OCI-LY7 (cell line): Measurements from ENCODE around the gene LPIN1. TPM values are rescaled to one million over a fixed set of nuclear protein-coding genes. Genes with fewer than 3 reads are reported as not detected.

Experiments used
- BruUV-seq: library from RNA; stranded (reverse); fragments of 400-500 nt; replicated peaks from 2 replicates; lab custom pipeline; 2021; lab: Mats Ljungman, UMichigan
- CTCF ChIA-PET: fragments of 300-600 bp; sonication (Branson Sonifier 250); formaldehyde crosslinking; loops from one replicate; lab custom pipeline; 2022; ENCODE audit warnings: antibody characterized with exemption; ENCODE audit not compliant: unreplicated experiment; lab: Charles Lee
- POLR2A ChIA-PET: fragments of 300-600 bp; sonication (Branson Sonifier 250); formaldehyde crosslinking; loops from one replicate; lab custom pipeline; 2022; ENCODE audit warnings: antibody characterized with exemption; lab: Charles Lee
- DNase-seq: peaks from one replicate; pipeline ENCODE4 v3.0.0-alpha.2; 2015; ENCODE audit warnings: low spot score
- H2AFZ ChIP-seq: fragments of 200-600 bp; sonication (generic), shearing (Covaris generic); 2 replicates; pipeline ENCODE4 v1.6.1; 2014; ENCODE audit warnings: mild to moderate bottlenecking, antibody characterized with exemption, low read length, moderate library complexity
- H3K27ac ChIP-seq: fragments of 200-600 bp; sonication (generic); 2 replicates; pipeline ENCODE4 v1.5.1; 2014; ENCODE audit warnings: mixed run types, low read depth, mild to moderate bottlenecking, moderate library complexity, low read length, inconsistent platforms; ENCODE audit not compliant: poor library complexity, severe bottlenecking
- H3K36me3 ChIP-seq: fragments of 200-600 bp; sonication (generic); 2 replicates; pipeline ENCODE4 v1.6.1; 2014; ENCODE audit warnings: mild to moderate bottlenecking, antibody characterized with exemption, low read length, moderate library complexity, mixed read lengths; ENCODE audit not compliant: insufficient read depth
- H3K4me1 ChIP-seq: fragments of 200-600 bp; sonication (generic); 2 replicates; pipeline ENCODE4 v1.5.1; 2014; ENCODE audit warnings: mild to moderate bottlenecking, low read length; ENCODE audit not compliant: insufficient read depth, poor library complexity, severe bottlenecking
- H3K4me2 ChIP-seq: fragments of 200-600 bp; sonication (generic); 2 replicates; pipeline ENCODE4 v1.6.1; 2014; ENCODE audit warnings: mild to moderate bottlenecking, low read length
- H3K4me3 ChIP-seq: fragments of 200-600 bp; sonication (generic); 2 replicates; pipeline ENCODE4 v1.5.1; 2014; ENCODE audit warnings: mild to moderate bottlenecking, low read depth, low read length; ENCODE audit not compliant: poor library complexity, severe bottlenecking
- H3K79me2 ChIP-seq: fragments of 200-600 bp; sonication (generic); 2 replicates; pipeline ENCODE4 v1.6.1; 2016; ENCODE audit warnings: low read depth, mild to moderate bottlenecking, low read length, moderate library complexity, mixed read lengths; ENCODE audit not compliant: insufficient read depth
- H3K9me2 ChIP-seq: fragments of 200-600 bp; sonication (generic); 2 replicates; pipeline ENCODE4 v1.6.1; 2016; ENCODE audit warnings: mild to moderate bottlenecking, low read length, mixed read lengths; ENCODE audit not compliant: insufficient read depth
- H3K9me3 ChIP-seq: fragments of 200-600 bp; sonication (generic); 2 replicates; pipeline ENCODE4 v1.6.1; 2014; ENCODE audit warnings: mild to moderate bottlenecking, mixed run types, low read length, mixed read lengths
- H4K20me1 ChIP-seq: fragments of 200-600 bp; sonication (generic); 2 replicates; pipeline ENCODE4 v1.6.1; 2014; ENCODE audit warnings: mild to moderate bottlenecking, antibody characterized with exemption, low read length, moderate library complexity, mixed read lengths; ENCODE audit not compliant: insufficient read depth
- CTCF ChIP-seq: fragments of 200-600 bp; sonication (generic); conservative IDR thresholded peaks from 2 replicates; pipeline ENCODE4 v1.5.1; 2014; ENCODE audit warnings: mild to moderate bottlenecking, antibody characterized with exemption, low read length, moderate library complexity, mixed read lengths
- EZH2phosphoT487 ChIP-seq: fragments of 200-600 bp; sonication (generic); IDR thresholded peaks from 2 replicates; pipeline ENCODE4 v1.6.1; 2018; ENCODE audit warnings: low read depth, borderline replicate concordance, mild to moderate bottlenecking, mixed run types, antibody characterized with exemption, low read length, moderate library complexity, mixed read lengths
- intact Hi-C: fragments of 100-400 bp; cut with micrococcal nuclease; formaldehyde crosslinking; loops from one replicate; pipeline ENCODE4 v1.10.0; 2022; ENCODE audit not compliant: unreplicated experiment
- total RNA-seq, 2 experiments: library from RNA; depleted of rRNA in 1 of 2; stranded (reverse); fragments of >200 nt in 1 of 2; shearing (Covaris generic) in 1 of 2; gene quantifications; 2 replicates each; pipeline ENCODE4 v1.2.3, GENCODE V29; 2014 to 2022

The LPIN1 gene
- total RNA-seq, 2 experiments from 2014 or later, result 56.9 to 70.2 TPM

GRCh38 chr2:11773111-11773510, 26.7 kb downstream of the LPIN1 start:
- no peak overlapping the region for H3K27ac ChIP-seq
- H3K9me3 ChIP-seq, result no peaks in the 10 kb centered on the region
- no TSS peak for BruUV-seq
- ChIA-PET CTCF (no interaction called here), POLR2A (interaction anchor here (0.8 to 2.1 kb wide), 2 partner anchors 18 to 29 kb away, joined by 3 to 8 read pairs; no protein-coding TSS in a partner anchor)
- H3K36me3 ChIP-seq, result peaks cover 85% of the 10 kb centered on the region
- TF ChIP-seq EZH2phosphoT487 (no peak), CTCF (no peak)
- DNase-seq, result no peak
- H4K20me1 ChIP-seq, result no peaks in the 10 kb centered on the region
- no peaks in the 10 kb centered on the region for H3K79me2 ChIP-seq
- no peaks in the 10 kb centered on the region for H3K9me2 ChIP-seq
- intact Hi-C loops, result no loop called here
- no peak overlapping the region for H3K4me2 ChIP-seq
- H3K4me3 ChIP-seq, result no peak overlapping the region
- no peak overlapping the region for H2AFZ ChIP-seq
- H3K4me1 ChIP-seq, result peaks cover 14% of the 10 kb centered on the region

GRCh38 chr2:11773747-11774525, 27.5 kb downstream of the LPIN1 start:
- ChIA-PET CTCF (no interaction called here), POLR2A (interaction anchor here (0.5 to 2.1 kb wide), 6 partner anchors 9 to 165 kb away, joined by 3 to 8 read pairs (median 4); no protein-coding TSS in a partner anchor)
- no peaks in the 10 kb centered on the region for H4K20me1 ChIP-seq
- no peak overlapping the region for H3K27ac ChIP-seq
- H3K4me3 ChIP-seq, result no peak overlapping the region
- peaks cover 77% of the 10 kb centered on the region for H3K36me3 ChIP-seq
- H3K4me2 ChIP-seq, result no peak overlapping the region
- no peaks in the 10 kb centered on the region for H3K9me3 ChIP-seq
- no peak overlapping the region for H2AFZ ChIP-seq
- no peaks in the 10 kb centered on the region for H3K9me2 ChIP-seq
- BruUV-seq, result no TSS peak
- intact Hi-C loops, result no loop called here
- H3K79me2 ChIP-seq, result no peaks in the 10 kb centered on the region
- DNase-seq, result no peak
- peaks cover 18% of the 10 kb centered on the region for H3K4me1 ChIP-seq
- TF ChIP-seq EZH2phosphoT487, result no peak
- TF ChIP-seq CTCF, result no peak

- no TSS peak for BruUV-seq
- Histone ChIP-seq H2AFZ (no peak overlapping the region), H4K20me1 (no peaks in the 10 kb centered on the region), H3K9me3 (no peaks in the 10 kb centered on the region), H3K36me3 (peaks cover 77% of the 10 kb centered on the region), H3K9me2 (no peaks in the 10 kb centered on the region), H3K4me1 (peaks cover 20% of the 10 kb centered on the region), H3K27ac (no peak overlapping the region), H3K79me2 (no peaks in the 10 kb centered on the region), H3K4me2 (no peak overlapping the region), H3K4me3 (no peak overlapping the region)
- POLR2A ChIA-PET, result interaction anchor here (0.5 to 2.1 kb wide), 9 partner anchors 10 to 832 kb away, joined by 3 to 8 read pairs (median 4); no protein-coding TSS in a partner anchor
- no peak for TF ChIP-seq EZH2phosphoT487
- TF ChIP-seq CTCF, result no peak
- CTCF ChIA-PET, result no interaction called here
- intact Hi-C loops, result no loop called here
- no peak for DNase-seq
These were observed 28.2 kb downstream of the LPIN1 start for GRCh38 chr2:11774600-11774999.
